NB4 (cell line): ENCODE results near the gene MYOM3.

Experiments
- DNase-seq: peaks from one replicate; pipeline ENCODE4 v3.0.0; 2010; ENCODE audit warnings: low read depth
- H3K4me3 ChIP-seq: one replicate; pipeline ENCODE4 v1.5.1; 2011; ENCODE audit warnings: mild to moderate bottlenecking, low read depth, low read length, moderate library complexity
- CTCF ChIP-seq: IDR thresholded peaks from one replicate; pipeline ENCODE4 v1.5.1; 2012; ENCODE audit warnings: low read depth, low read length
- MYC ChIP-seq: IDR thresholded peaks from 2 replicates; pipeline ENCODE4 v1.6.1; 2011; ENCODE audit warnings: low read depth, low read length
- POLR2A ChIP-seq: IDR thresholded peaks from 2 replicates; pipeline ENCODE4 v1.6.1; 2011; ENCODE audit warnings: mild to moderate bottlenecking; ENCODE audit not compliant: insufficient read length; ENCODE audit errors: extremely low read depth
- TF ChIP-seq, protein P1 (sequence below): IDR thresholded peaks from 2 replicates; pipeline ENCODE4 v1.6.1; 2011; ENCODE audit warnings: low read depth, low read length

Gene MYOM3

DNA sequence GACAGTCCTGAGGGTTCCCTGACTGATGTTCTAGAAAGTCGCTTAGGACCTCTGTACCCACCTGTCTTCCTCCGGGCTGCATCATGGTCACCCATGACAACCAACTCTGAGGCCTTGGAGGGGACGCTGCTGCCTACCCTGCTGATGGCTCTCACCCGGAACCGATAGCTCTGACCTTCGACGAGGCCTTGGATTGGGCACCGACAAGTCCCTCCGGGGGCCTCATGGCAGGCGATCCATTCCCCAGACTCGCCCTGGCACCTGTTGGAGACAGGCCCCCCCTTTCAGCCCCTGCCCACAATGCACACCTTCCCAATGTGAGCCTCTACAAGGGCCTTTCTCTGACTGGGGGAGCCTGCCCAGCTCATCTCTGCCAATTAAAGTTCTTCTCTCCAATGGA, 21.2 kb downstream of the MYOM3 start:
- no peak overlapping the region for H3K4me3 ChIP-seq
- DNase-seq, result no peak
- TF ChIP-seq, protein P1, sequence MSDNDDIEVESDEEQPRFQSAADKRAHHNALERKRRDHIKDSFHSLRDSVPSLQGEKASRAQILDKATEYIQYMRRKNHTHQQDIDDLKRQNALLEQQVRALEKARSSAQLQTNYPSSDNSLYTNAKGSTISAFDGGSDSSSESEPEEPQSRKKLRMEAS, result no peak
- TF ChIP-seq CTCF (no peak), POLR2A (no peak), MYC (no peak)

GRCh38 chr1:24089743-24090555, 22.0 kb downstream of the MYOM3 start:
- H3K4me3 ChIP-seq, result no peak overlapping the region
- DNase-seq, result no peak
- TF ChIP-seq MYC, result no peak
- TF ChIP-seq, protein P1, result no peak
- no peak for TF ChIP-seq POLR2A
- TF ChIP-seq CTCF, result no peak

DNA sequence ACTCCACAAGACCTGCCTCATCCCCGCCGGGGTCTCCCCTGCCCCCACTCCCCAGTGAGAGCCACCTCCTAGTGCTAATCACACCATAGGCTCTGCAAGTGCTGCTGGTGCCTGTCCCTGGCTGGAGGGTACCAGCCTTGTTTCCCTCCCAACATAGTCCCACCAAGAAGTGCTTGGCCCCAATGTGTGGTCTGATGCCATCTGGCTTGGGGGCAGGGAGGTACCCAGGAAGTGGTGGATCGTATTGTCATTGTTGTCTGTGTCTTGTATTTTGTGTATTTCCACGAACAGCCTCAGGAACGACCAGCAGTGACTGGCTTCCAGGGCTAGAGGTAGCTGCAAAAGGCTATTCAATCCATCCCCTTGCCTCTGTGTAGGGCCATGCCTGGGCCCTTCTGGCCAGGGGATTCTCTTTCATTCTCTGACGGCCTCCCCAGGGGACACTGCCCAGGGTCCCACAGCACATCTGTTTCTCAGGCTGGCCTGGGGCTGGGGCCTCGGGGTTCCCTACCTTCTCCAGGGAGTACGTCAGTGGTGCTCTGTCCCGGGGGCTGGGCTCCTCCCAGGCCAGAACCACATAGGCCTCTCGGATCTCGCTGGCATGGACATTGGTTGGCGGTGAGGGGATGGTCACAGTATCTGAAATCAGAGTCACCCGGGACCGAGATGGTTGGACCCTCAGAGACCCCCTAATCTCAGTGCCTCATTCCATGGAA, 22.8 kb downstream of the MYOM3 start:
- TF ChIP-seq, protein P1, result no peak
- TF ChIP-seq POLR2A (no peak), CTCF (no peak), MYC (no peak)
- no peak for DNase-seq
- H3K4me3 ChIP-seq, result no peak overlapping the region

DNA sequence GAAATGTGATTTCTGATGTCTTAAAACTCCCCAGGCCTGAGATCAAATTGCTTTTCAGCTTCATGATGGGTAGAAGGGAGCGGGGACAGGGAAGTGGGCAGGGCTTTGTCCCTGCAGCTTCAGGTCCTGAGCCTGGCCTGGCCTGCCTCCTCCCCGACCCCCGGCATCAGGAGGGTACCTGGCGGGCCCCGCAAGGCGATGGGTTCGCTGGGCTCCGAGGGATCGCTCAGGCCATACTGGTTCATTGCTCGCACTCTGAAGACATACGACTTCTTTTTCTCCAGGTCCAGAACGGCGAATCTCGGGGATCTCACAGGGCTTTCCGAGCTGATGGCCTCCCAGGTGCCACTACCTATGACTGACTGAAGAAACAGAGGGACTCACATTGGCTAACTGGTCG, 25.5 kb downstream of the MYOM3 start:
- TF ChIP-seq CTCF (no peak), POLR2A (no peak), MYC (no peak)
- TF ChIP-seq, protein P1, result no peak
- DNase-seq, result no peak

GRCh38 chr1:24085546-24085945, 26.4 kb downstream of the MYOM3 start:
- DNase-seq, result no peak
- H3K4me3 ChIP-seq, result no peak overlapping the region
- TF ChIP-seq POLR2A, result no peak
- no peak for TF ChIP-seq MYC
- TF ChIP-seq, protein P1, result no peak
- TF ChIP-seq CTCF, result no peak

More for the DNA sequence above, 25.5 kb downstream of the MYOM3 start:
- H3K4me3 ChIP-seq, result no peak overlapping the region
